Activated CD8-positive, alpha-beta memory T cell treated with anti-CD3 and anti-CD28 coated beads, Interleukin-2, amount 50 U/mL, for 24 hours (primary cell): ENCODE data around the gene GAD1.

Experiments used
- DNase-seq: peaks from one replicate; pipeline ENCODE4 v3.0.0-alpha.2; 2020; ENCODE audit errors: extremely low read depth

GAD1 gene

DNA sequence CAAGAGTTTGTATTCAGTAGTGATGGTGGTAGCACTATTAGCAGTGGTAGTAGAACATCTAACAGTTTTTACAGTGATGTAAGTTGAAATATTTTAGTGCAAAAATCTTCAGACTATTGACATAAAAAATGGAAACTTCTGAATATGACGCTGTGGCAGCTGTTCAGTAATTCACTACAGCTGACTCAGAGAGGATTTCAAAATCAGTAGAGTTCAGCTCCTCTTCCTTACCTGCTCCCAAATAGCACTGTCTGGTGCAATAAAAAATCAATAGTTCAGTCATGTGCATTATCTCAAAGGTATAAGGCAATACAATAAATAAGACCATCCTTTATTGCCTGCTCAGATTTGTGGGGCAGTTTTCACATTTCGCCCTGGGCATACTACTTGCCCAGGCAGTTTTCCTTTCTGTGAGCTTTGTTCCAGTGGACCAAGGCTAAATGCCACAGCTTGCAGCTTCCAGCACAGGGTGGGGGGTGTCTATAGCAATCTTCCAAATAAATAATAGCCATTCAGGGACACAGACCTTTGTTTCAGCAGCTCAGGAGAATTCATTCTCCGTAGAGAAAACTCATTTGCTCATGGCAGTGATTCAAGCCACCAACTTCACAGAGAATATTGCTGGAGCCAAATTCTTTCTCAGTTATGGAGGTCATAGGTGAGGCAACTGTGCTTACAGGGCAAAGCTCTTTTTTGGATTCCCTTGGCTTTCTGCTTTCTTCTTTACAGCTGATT is 78.5 kb downstream of the GAD1 start:
- no peak for DNase-seq

DNA sequence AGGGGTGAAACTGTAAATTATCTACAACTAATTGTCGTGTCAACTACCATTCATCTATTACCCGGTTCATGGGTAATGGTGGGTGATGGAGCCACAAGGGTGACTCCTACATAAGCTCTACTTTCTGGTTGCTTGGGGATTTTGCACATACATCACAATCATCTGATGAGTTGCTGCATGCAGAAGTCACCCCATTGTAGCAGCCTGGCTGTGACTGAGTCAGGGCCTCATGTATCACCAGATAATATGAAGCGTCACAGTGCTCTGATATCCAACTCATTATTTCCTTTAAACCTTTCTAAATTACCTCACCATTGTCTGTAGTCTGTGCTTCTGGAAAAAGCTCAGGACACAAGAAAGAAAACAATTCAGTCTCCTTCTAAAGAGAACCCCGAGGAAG is 79.9 kb downstream of the GAD1 start:
- no peak for DNase-seq

DNA sequence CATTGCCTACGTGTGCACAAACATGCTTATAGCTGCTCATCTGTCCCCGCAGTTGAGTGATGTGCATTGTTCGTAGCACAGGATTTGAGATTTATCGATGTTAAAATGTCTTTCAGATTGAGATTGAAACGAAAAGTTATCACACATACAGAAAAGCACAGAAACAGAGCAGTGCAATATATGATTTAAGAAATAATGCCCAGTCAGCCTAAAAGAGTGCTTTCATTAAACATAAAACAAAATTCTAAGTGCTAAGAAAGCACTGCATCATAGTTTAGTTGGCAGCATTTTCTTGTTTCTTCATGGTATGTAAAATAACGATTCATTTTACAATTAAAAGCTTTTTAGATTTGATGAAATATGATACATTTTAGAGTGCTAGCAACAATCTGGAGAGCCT is 80.4 kb downstream of the GAD1 start:
- no peak for DNase-seq

DNA sequence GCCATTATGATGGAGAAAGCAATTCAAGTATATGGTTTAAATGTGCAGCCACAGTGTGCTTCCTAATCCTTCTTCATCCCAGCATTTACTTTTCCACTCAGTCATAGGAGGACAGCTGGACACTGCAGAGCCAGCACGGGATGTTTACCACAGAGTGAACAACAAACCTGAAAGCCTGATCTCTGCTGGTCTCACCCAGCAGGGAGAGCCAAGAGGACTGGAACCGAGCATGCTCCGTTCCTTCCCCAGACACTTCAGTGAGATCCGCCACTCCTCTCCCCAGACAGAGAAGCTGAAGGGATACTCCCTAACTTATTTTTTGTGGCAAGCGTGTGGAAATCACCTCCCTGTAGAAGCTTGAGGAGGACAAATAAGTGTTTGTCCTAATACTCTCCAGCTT is 89.2 kb downstream of the GAD1 start:
- no peak for DNase-seq
